H1 (cell line): ENCODE results near the gene SKIC3. TPM values are rescaled to one million over a fixed set of nuclear protein-coding genes. Genes with fewer than 3 reads are reported as not detected.

Experiments
- NRF1 ChIP-seq: IDR thresholded peaks from 2 replicates; pipeline ENCODE4 v1.6.1; 2011; ENCODE audit warnings: mild to moderate bottlenecking, low read depth, low read length, improper control_type of control experiment
- RAD21 ChIP-seq, 2 experiments: IDR thresholded peaks in 1 of 2; conservative IDR thresholded peaks in 1 of 2; 2 replicates each; pipeline ENCODE4 v1.6.1; 2011; ENCODE audit warnings: low read depth in 2 of 2, low read length in 2 of 2, improper control_type of control experiment in 1 of 2, inconsistent platforms in 1 of 2, mild to moderate bottlenecking in 1 of 2, moderate library complexity in 1 of 2
- SP1 ChIP-seq: IDR thresholded peaks from 2 replicates; pipeline ENCODE4 v1.6.1; 2011; ENCODE audit warnings: low read depth, low read length
- polyA plus RNA-seq, 7 experiments: library from polyadenylated mRNA; depleted of rRNA in 3 of 7; stranded (reverse) in 5 of 7; unstranded in 2 of 7; fragments of >200 nt in 5 of 7; fragments of 200-250 nt in 2 of 7; gene quantifications; 1 replicate in 5 of 7; 2 replicates in 1 of 7; 4 replicates in 1 of 7; pipeline versions ENCODE4 v1.2.1 to v1.2.3, GENCODE V29; 2011 to 2013; ENCODE audit warnings: missing spikeins in 2 of 7, mixed read lengths in 2 of 7
- total RNA-seq: library from RNA; stranded (reverse); fragmentation: NEBNext Ultra II Directional; extraction: Animal tissue kit (Norgen Biotek cat#: 25700); gene quantifications from 2 replicates; pipeline ENCODE4 v1.2.1, GENCODE V29; 2021
- TF ChIP-seq, protein P1 (sequence below): IDR thresholded peaks from 2 replicates; pipeline ENCODE4 v1.6.1; 2012; ENCODE audit warnings: inconsistent platforms

The SKIC3 gene
- total and polyA plus RNA-seq, 2 of the 8 experiments (the other 6 are each of a cell fraction or from before 2014, with no cell fraction given), result 13.7 to 53.7 TPM

DNA sequence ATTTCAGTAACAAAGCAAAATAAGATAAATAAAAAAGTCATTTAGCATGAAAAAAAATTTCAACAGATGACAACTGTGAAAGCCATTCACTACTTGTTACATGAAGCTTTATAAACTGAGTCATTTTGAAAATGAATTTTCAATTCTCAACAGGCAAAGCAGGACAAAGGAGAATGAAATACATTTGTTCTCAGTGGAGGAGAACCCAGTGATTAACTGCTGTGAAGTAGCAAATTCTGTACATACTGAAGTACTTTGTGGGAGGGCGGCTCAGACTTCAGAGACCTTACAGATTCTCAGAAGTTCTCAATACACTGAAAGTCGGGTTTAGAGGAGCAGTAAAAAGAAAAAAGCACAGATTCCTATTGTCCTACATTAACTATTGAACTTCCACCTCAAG is 21.7 kb downstream of the SKIC3 start (continued):
- TF ChIP-seq SP1 (no peak), RAD21 (IDR thresholded peaks at IDR 0.05 in 1 of 2, conservative IDR thresholded peaks at IDR 0.05 in 1 of 2; ENCODE audit: low read depth in 2 of 2, low read length in 2 of 2) (no peak), NRF1 (no peak)
- TF ChIP-seq, protein P1, sequence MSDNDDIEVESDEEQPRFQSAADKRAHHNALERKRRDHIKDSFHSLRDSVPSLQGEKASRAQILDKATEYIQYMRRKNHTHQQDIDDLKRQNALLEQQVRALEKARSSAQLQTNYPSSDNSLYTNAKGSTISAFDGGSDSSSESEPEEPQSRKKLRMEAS, result no peak
